ENCODE data around the gene JMJD4.

JMJD4 gene

DNA sequence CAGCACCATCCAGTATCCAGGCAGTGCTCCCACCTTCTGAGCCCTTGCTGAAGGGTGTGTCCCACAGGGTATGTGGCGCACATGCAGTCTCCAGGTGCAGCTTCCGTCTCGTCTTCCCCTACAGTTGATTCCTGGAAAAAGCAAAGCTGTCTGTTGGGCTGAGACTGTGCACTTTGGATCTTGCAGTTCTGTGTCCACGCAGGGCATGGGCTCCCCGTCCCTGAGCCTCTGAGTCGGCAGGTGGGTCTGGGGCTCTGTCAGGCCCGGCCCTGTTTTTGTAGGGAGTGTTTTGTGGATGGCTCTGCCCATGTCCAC is 33.0 kb upstream of the JMJD4 start:
- DNase-seq: no peak

- DNase-seq: no peak
Observed at GRCh38 chr1:227767401-227768124, 32.5 kb upstream of the JMJD4 start.

DNA sequence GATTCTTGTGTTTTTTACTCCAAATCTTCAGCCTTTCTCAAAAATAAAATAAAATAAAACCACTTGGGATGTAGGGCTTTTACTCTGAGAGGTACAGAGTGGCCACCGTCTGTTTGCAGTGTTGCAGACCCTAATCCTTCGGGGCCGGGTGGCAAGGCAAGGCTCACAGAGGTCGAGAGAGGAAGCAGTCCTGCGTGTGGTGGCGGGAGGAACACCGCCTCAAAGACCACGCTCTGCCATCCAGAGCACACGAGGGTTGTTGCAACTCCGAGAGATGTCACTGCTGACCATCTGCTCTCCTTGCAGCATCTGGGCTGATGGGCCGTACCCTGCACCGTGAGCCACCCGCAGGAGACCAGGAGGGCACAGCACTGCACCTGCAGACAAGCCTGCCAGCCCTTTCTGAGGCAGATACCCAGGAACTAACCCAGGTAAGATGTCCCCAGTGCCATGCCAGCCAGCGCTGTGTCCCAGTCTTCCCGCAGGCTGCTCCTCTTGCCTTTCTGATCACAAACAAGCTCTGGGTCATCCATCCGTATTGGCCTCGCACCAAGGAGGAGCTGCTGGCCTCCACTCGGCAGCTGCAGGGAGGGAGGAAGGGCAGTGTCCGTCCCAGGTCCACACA is 31.7 kb upstream of the JMJD4 start:
- peak; percentile 58 for DNase-seq

- DNase-seq: peak; percentile 95
Observed at GRCh38 chr1:227766015-227766634, 31.0 kb upstream of the JMJD4 start.

DNA sequence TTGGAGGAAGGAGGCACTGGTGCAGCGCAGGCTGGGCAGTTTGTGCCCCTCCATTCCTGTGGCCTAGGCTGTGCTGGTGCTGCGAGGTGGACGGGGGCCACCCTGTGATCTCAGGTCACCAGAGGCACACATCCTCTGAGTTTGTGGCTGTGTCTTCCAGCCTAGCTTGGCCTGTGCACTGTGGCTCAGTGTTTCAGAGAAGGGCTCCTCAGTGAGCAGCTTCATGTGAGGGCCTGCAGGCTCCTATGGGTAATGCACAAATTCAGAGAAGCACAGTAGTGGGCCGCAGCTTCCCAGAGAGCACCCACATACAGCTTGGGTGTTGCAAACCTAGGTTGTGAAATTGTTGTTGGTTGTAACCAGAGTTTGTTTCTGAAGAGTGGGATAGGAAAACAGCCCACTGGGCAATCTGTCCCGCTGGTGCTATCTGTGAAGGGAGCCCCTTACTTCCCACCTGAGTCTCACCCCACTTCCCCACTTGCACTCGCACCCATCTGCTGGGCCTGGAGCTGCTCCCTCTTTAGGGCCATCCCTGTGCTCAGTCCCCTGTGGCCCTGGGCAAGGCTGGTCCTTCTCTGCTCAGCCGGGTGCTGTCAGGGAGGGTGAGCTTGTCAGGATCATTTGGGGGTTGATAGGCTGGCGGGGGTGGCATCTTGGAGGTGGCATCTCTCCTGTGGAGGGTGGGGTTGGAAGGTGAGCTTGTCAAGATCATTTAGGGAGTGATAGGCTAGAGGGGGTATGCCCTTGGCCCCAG is 30.3 kb upstream of the JMJD4 start:
- no peak for DNase-seq

DNA sequence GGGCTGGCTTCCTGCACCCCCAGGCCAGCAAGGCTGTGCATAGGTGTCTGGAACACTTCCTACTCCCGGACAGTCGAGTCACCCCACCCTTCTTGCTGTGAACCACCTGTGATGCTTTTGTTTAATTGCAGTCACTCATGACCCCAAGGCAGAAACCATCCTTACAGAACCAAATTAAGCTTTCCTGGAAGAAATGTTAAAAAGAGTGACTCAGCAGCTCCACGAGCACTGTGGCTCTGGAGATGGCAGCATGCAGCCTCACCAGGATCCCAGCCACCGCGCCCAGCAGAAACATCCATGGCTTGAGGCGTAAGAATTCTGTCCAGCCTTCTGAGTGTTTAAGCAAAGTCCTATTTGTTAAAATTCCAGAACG is 28.9 kb upstream of the JMJD4 start:
- no peak for DNase-seq

DNA sequence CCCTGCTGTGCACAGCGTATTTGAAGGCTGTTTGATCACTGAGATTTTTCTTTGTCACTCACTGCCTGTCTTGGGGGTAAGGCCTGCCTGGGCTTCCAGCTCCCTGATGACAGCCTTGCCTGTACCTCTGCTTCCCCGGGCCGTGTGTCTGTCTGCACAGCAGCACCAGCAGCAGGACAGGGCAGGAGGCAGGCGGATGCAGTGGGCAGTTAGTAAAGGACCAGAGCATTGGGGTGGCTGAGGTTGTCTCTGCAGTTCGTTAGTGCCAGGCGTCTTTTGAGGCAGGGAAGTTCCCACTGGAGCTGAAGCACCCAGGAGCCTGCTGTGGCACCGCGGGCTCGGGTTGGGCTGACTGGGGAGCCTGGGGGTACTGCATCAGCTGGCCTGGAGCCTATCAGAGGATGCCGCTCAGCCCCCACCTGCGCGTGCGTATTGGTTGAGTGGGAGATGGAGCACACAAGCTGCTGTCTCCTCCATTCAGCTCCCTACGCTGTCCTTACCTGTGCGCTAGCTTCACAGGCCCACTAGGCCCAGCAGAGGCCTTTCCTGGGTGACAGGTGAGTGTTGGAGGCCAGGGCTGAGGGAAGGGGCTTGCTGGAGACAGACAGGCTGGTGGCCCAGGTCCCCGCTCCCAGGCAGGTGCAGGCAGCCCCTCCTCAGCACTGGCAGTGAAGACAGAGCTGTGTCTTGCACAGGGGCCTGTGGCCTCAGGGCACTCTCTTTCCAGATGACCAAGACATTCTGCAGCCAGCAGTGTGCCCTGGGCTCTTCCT is 28.3 kb upstream of the JMJD4 start:
- DNase-seq: no peak

GRCh38 chr1:227762231-227762911 is 27.3 kb upstream of the JMJD4 start:
- DNase-seq: peak; percentile 83

GRCh38 chr1:227761621-227762230 is 26.6 kb upstream of the JMJD4 start:
- DNase-seq: no peak

GRCh38 chr1:227760377-227760776 is 25.3 kb upstream of the JMJD4 start:
- DNase-seq: no peak

DNA sequence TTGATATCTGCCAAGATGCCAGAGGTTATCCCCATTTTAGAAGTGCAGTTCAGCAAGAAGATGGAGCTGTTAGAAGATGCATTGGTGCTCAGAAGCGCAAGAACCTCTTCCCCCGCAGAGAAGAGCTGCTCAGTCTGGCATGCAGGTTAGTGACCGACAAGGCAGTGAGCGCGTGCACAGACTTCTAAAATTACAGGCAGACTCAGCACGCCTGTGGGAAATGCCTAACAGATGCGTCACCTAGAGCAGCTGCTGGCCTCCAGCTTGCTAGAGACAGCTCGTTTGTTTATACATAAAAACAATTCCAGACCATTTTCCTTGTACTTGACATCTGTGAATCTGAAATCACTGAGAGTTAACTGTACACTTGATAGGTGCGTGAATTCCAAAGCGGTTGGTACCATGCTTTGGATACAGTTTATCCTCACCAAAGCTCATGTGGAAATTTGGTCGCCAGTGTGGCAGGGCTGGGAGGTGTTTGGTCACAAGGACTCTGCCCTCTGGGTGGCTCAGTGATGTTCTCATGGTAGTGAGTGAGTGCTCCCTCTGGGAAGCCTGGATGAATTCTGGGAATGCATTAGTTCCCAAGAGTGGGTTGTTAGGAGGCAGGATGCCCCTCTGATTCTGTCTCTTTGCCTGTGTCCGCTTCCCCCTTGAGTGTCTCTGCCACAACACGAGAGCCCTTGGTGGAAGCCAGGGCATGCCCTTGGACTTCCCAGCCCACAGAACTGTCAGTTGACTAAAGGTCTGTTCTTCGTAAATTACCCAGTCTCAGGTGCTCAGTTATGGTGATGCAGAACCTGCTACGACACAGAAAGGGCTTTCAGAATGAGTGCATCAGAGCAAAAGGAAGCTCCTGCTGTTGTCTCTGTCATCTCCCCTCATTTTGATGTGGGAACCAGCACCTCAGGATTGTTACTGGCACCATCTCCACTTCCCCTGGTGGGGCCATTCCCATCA is 24.5 kb upstream of the JMJD4 start:
- no peak for DNase-seq

- no peak for DNase-seq
Observed at GRCh38 chr1:227758366-227758765, 23.3 kb upstream of the JMJD4 start.

- no peak for DNase-seq
Observed at GRCh38 chr1:227757781-227758180, 22.7 kb upstream of the JMJD4 start.

DNA sequence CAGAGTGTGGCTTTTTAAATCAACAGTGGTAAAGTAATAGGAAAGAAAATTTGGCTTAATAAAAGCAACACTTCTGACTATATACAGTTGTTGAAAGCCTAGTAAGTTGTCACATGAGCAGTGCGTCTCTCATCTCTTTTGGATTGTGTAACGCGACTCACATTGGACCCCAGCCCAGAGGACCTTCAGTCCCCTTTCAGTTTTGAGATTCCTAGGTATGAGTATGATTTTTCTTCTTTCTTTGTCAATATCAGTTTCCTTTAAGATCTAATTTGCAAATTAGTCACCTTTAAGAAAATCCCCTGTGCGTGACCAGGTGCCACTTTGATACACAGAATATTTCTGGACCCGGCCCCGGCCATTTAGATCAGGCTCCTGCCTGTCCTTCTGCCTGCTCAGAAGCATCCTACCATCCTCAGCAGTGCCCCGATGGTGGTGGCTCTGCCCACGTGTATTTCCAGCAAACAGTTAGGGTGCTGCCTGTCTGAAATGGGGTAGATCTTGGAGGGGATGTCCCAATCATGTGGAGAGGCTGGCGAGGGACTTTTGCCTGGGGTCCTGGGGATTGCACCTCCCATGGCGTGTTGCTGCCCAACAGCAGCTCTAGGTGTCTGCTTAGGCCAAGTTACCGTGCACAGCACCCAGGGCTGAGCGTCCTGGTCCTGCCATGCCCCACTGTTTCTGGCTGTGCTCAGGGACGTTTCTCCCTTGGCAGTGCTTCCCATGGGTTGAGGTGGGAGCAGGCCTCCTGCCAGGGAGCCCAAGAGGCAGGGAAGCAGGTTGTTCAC is 21.3 kb upstream of the JMJD4 start:
- DNase-seq: no peak

DNA sequence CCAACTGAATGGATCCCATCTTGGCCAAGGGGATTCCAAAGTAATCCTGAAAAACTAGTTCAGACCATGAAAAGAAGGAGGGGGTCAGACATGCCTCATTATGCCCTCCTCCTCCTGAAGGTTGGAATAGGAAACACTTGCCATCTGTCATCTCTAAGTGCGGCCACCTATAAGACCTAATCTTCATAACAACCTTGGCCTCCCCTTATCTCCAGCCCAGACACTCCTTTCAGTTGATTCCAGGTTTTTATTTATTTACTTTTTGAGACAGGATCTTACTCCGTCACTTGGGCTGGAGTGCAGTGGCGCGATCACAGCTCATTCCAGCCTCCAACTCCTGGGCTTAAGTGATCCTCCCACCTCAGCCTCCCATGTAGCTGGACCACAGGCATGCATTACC is 19.9 kb upstream of the JMJD4 start:
- DNase-seq: no peak

DNA sequence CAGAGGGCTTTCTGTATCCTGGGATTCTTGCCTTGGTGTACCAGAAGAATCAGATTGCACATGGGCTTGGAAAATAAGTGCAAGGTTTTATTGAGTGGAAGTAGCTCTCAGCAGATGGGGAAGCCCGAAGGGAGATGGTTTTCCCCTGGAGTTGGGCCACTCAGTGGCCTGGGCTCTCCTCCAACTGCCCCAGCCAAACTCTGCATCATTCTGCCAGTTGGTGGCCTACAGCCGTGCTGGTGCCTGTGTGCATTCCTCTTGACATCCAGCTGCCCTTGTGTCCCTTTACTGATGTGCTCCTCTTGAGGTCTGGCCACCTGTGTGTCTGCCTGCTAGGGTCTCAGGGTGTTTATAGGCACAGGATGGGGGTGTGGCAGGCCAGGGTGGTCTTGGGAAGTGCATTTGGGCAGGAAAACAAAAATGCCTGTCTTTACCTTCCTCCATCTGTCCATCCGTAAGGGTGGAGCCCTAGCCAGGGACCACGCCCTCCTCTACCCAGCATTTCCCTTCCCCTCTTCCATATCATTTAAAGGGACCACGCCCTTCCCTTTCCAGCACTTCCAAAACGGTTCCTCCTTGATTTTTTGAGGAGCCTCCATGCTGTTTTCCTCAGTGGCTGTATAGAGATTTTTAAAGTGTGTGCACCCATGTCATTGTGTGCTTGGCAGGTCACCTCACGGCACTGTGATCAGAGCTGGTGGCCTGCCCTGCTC is 19.1 kb upstream of the JMJD4 start:
- DNase-seq: no peak

DNA sequence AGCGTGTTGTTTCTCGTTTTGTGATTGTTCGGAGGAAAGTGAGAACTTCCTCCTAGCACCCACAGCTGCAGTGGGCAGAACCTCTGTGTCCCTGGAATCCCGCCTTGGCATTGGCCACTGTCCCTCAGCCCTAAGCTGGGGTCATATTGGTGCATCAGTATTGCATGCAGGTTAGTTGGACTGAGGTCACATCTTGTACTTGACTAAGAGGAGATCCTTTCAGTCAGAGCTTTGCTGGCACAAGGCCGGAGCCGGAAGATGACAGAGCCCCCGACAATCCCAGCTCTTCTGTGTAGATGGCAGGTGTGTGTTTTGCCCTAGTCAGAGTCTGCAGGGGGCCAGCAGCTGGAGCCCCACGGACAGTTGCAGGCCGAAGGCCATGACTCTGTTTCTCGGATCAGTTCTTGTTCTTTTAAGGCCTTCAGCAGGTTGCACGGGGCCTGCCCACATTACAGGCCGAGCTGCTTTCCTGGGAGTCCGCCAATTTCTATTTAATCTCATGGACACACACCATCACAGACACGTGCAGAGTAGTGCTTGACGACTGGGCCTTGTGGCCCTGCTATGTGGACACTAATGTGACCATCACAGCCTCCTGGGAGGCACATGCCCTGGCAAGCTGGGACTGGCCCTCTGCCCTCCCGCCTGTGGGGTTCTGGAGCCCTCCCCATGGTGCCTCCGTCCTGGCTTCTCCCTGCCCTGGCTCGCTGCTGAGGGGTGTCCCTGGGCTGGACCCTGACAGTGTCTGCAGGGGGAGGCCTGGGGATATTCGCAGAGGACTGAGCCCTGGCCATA is 15.0 kb upstream of the JMJD4 start:
- no peak for DNase-seq

GRCh38 chr1:227749225-227749624 is 14.1 kb upstream of the JMJD4 start:
- no peak for DNase-seq

All from NCI-H1092 treated with DMSO at 0.1 percent for 48 hours (cell line).